ENCODE measurements around the gene ARMC9. TPM values are rescaled to one million over a fixed set of nuclear protein-coding genes. Genes with fewer than 3 reads are reported as not detected.
"Not testable (repeated sequence)": the region's sequence is repeated elsewhere in the genome, so short reads cannot be mapped to it uniquely, and the experiment has no call there.

ARMC9 gene
- total RNA-seq, 1 donor from 2014 or later: 43.1 TPM

GRCh38 chr2:231196592-231196991, 1.8 kb upstream of the ARMC9 start:
- Histone ChIP-seq H3K27ac (no peak overlapping the region), H3K4me3 (no peak overlapping the region), H3K4me1 (peaks cover 21% of the 10 kb centered on the region), H3K27me3 (ENCODE audit: low read depth) (no peaks in the 10 kb centered on the region), H3K36me3 (no peaks in the 10 kb centered on the region), H3K9me3 (no peaks in the 10 kb centered on the region)
- no peak for ATAC-seq
- DNase-seq: no peak
- no peak for TF ChIP-seq CTCF (IDR thresholded peaks at IDR 0.05)
- intact Hi-C loops (cut with DNase I): no loop called here

GRCh38 chr2:231197196-231197595, 1.2 kb upstream of the ARMC9 start:
- H3K27me3 ChIP-seq (ENCODE audit: low read depth); intact Hi-C loops (cut with DNase I); H3K36me3 ChIP-seq; H3K27ac ChIP-seq; H3K9me3 ChIP-seq; DNase-seq; ATAC-seq; H3K4me3 ChIP-seq: not testable (repeated sequence)
- peaks cover 15% of the 10 kb centered on the region for H3K4me1 ChIP-seq

GRCh38 chr2:231197706-231198290, 633 bp upstream of the ARMC9 start:
- H3K36me3 ChIP-seq: no peaks in the 10 kb centered on the region
- no peaks in the 10 kb centered on the region for H3K27me3 ChIP-seq (ENCODE audit: low read depth)
- DNase-seq (no peak), ATAC-seq (no peak)
- peak overlapping the region; percentile 88 for H3K4me3 ChIP-seq
- TF ChIP-seq CTCF (IDR thresholded peaks at IDR 0.05): no peak
- intact Hi-C loops (cut with DNase I): no loop called here
- H3K9me3 ChIP-seq: no peaks in the 10 kb centered on the region
- H3K27ac ChIP-seq: peak overlapping the region; percentile 72
- peaks cover 11% of the 10 kb centered on the region for H3K4me1 ChIP-seq

- Histone ChIP-seq H3K4me1 (peaks cover 11% of the 10 kb centered on the region), H3K27me3 (ENCODE audit: low read depth) (no peaks in the 10 kb centered on the region), H3K27ac (peak overlapping the region; percentile 72), H3K9me3 (no peaks in the 10 kb centered on the region), H3K36me3 (no peaks in the 10 kb centered on the region), H3K4me3 (peak overlapping the region; percentile 88)
- TF ChIP-seq CTCF (IDR thresholded peaks at IDR 0.05): no peak
- ATAC-seq (peak in 1 of 2 donors; percentile 62), DNase-seq (no peak)
- intact Hi-C loops (cut with DNase I): no loop called here
These were observed 788 bp downstream of the ARMC9 start for GRCh38 chr2:231199219-231199618.

GRCh38 chr2:231200805-231201474, 2.5 kb downstream of the ARMC9 start:
- ATAC-seq (no peak), DNase-seq (no peak)
- Histone ChIP-seq H3K4me1 (peaks cover 11% of the 10 kb centered on the region), H3K4me3 (no peak overlapping the region), H3K27ac (no peak overlapping the region), H3K9me3 (no peaks in the 10 kb centered on the region), H3K36me3 (no peaks in the 10 kb centered on the region), H3K27me3 (ENCODE audit: low read depth) (no peaks in the 10 kb centered on the region)
- no peak for TF ChIP-seq CTCF (IDR thresholded peaks at IDR 0.05)
- intact Hi-C loops (cut with DNase I): no loop called here

- H3K4me1 ChIP-seq: peaks cover 11% of the 10 kb centered on the region
- H3K9me3 ChIP-seq: no peaks in the 10 kb centered on the region
- no peak for TF ChIP-seq CTCF (IDR thresholded peaks at IDR 0.05)
- DNase-seq (no peak), ATAC-seq (no peak)
- H3K36me3 ChIP-seq: no peaks in the 10 kb centered on the region
- no peak overlapping the region for H3K4me3 ChIP-seq
- no peaks in the 10 kb centered on the region for H3K27me3 ChIP-seq (ENCODE audit: low read depth)
- H3K27ac ChIP-seq: no peak overlapping the region
- intact Hi-C loops (cut with DNase I): no loop called here
These were observed 3.0 kb downstream of the ARMC9 start for GRCh38 chr2:231201475-231201814.
